Activated T-cell treated with anti-CD3 and anti-CD28 coated beads, Interleukin-2, amount 50 U/mL, for 24 hours (primary cell): ENCODE data around the gene INO80C.

ENCODE experiments used
- DNase-seq: peaks from one replicate; pipeline ENCODE4 v3.0.0-alpha.2; 2020
- H3K27ac Mint-ChIP-seq: 2 replicates; pipeline ENCODE4 v1.8.0; 2020; ENCODE audit warnings: mild to moderate bottlenecking, mixed read lengths
- H3K27me3 Mint-ChIP-seq: 2 replicates; pipeline ENCODE4 v1.8.0; 2020; ENCODE audit warnings: mixed read lengths
- H3K36me3 Mint-ChIP-seq: 2 replicates; pipeline ENCODE4 v1.8.0; 2020; ENCODE audit warnings: low read depth, mixed read lengths
- H3K4me1 Mint-ChIP-seq: 2 replicates; pipeline ENCODE4 v1.8.0; 2020; ENCODE audit warnings: low read depth, mixed read lengths
- H3K4me3 Mint-ChIP-seq: 2 replicates; pipeline ENCODE4 v1.8.0; 2020; ENCODE audit warnings: mild to moderate bottlenecking, moderate library complexity, mixed read lengths
- H3K9me3 Mint-ChIP-seq: 2 replicates; pipeline ENCODE4 v1.8.0; 2020; ENCODE audit warnings: mixed read lengths

INO80C gene

GRCh38 chr18:35444636-35445035, 53.1 kb downstream of the INO80C start:
- no peak overlapping the region for H3K27ac Mint-ChIP-seq
- DNase-seq: no peak
- H3K9me3 Mint-ChIP-seq: no peaks in the 10 kb centered on the region
- H3K36me3 Mint-ChIP-seq: no peaks in the 10 kb centered on the region
- H3K27me3 Mint-ChIP-seq: peaks cover 5% of the 10 kb centered on the region
- H3K4me1 Mint-ChIP-seq: no peaks in the 10 kb centered on the region
- no peak overlapping the region for H3K4me3 Mint-ChIP-seq

- H3K9me3 Mint-ChIP-seq: no peaks in the 10 kb centered on the region
- H3K27ac Mint-ChIP-seq: no peak overlapping the region
Observed at GRCh38 chr18:35443847-35444246, 53.9 kb downstream of the INO80C start.

GRCh38 chr18:35443434-35443833, 54.3 kb downstream of the INO80C start:
- no peaks in the 10 kb centered on the region for H3K9me3 Mint-ChIP-seq
- H3K4me3 Mint-ChIP-seq: no peak overlapping the region
- DNase-seq: no peak
- H3K27ac Mint-ChIP-seq: no peak overlapping the region
- no peaks in the 10 kb centered on the region for H3K4me1 Mint-ChIP-seq
- H3K27me3 Mint-ChIP-seq: peaks cover 5% of the 10 kb centered on the region
- H3K36me3 Mint-ChIP-seq: no peaks in the 10 kb centered on the region

More at GRCh38 chr18:35443847-35444246, 53.9 kb downstream of the INO80C start:
- peaks cover 5% of the 10 kb centered on the region for H3K27me3 Mint-ChIP-seq
- H3K36me3 Mint-ChIP-seq: no peaks in the 10 kb centered on the region
- no peak overlapping the region for H3K4me3 Mint-ChIP-seq
- no peak for DNase-seq
- no peaks in the 10 kb centered on the region for H3K4me1 Mint-ChIP-seq

- no peak for DNase-seq
- peaks cover 8% of the 10 kb centered on the region for H3K27me3 Mint-ChIP-seq
- H3K9me3 Mint-ChIP-seq: no peaks in the 10 kb centered on the region
- H3K36me3 Mint-ChIP-seq: no peaks in the 10 kb centered on the region
- no peak overlapping the region for H3K4me3 Mint-ChIP-seq
- H3K27ac Mint-ChIP-seq: no peak overlapping the region
- no peaks in the 10 kb centered on the region for H3K4me1 Mint-ChIP-seq
Observed at GRCh38 chr18:35442701-35443100, 55.1 kb downstream of the INO80C start.

GRCh38 chr18:35441857-35442595, 55.7 kb downstream of the INO80C start:
- H3K27ac Mint-ChIP-seq: no peak overlapping the region
- H3K4me3 Mint-ChIP-seq: no peak overlapping the region
- H3K9me3 Mint-ChIP-seq: no peaks in the 10 kb centered on the region
- H3K4me1 Mint-ChIP-seq: no peaks in the 10 kb centered on the region
- DNase-seq: no peak
- peaks cover 8% of the 10 kb centered on the region for H3K27me3 Mint-ChIP-seq
- H3K36me3 Mint-ChIP-seq: no peaks in the 10 kb centered on the region

GRCh38 chr18:35438480-35439234, 59.1 kb downstream of the INO80C start:
- H3K27ac Mint-ChIP-seq: no peak overlapping the region
- no peak for DNase-seq
- H3K4me3 Mint-ChIP-seq: no peak overlapping the region
- no peaks in the 10 kb centered on the region for H3K4me1 Mint-ChIP-seq
- H3K36me3 Mint-ChIP-seq: no peaks in the 10 kb centered on the region
- H3K9me3 Mint-ChIP-seq: peaks cover 7% of the 10 kb centered on the region
- peaks cover 11% of the 10 kb centered on the region for H3K27me3 Mint-ChIP-seq

GRCh38 chr18:35437836-35438235, 59.9 kb downstream of the INO80C start:
- Mint-ChIP-seq H3K9me3 (peaks cover 7% of the 10 kb centered on the region), H3K4me3 (no peak overlapping the region), H3K4me1 (no peaks in the 10 kb centered on the region), H3K27ac (no peak overlapping the region), H3K36me3 (no peaks in the 10 kb centered on the region), H3K27me3 (peaks cover 11% of the 10 kb centered on the region)
- no peak for DNase-seq

GRCh38 chr18:35436076-35436649, 61.6 kb downstream of the INO80C start:
- peaks cover 6% of the 10 kb centered on the region for H3K27me3 Mint-ChIP-seq
- H3K36me3 Mint-ChIP-seq: no peaks in the 10 kb centered on the region
- H3K4me3 Mint-ChIP-seq: no peak overlapping the region
- H3K9me3 Mint-ChIP-seq: peaks cover 7% of the 10 kb centered on the region
- no peak overlapping the region for H3K27ac Mint-ChIP-seq
- DNase-seq: no peak
- H3K4me1 Mint-ChIP-seq: no peaks in the 10 kb centered on the region

- Mint-ChIP-seq H3K4me3 (no peak overlapping the region), H3K9me3 (peaks cover 7% of the 10 kb centered on the region), H3K4me1 (no peaks in the 10 kb centered on the region), H3K36me3 (no peaks in the 10 kb centered on the region), H3K27ac (no peak overlapping the region), H3K27me3 (peaks cover 6% of the 10 kb centered on the region)
- DNase-seq: no peak
Observed at GRCh38 chr18:35435401-35435800, 62.4 kb downstream of the INO80C start.

- no peak for DNase-seq
- Mint-ChIP-seq H3K36me3 (no peaks in the 10 kb centered on the region), H3K4me3 (no peak overlapping the region), H3K27ac (no peak overlapping the region), H3K4me1 (no peaks in the 10 kb centered on the region), H3K9me3 (peaks cover 7% of the 10 kb centered on the region), H3K27me3 (peaks cover 3% of the 10 kb centered on the region)
Observed at GRCh38 chr18:35432565-35433001, 65.2 kb downstream of the INO80C start.

GRCh38 chr18:35431374-35431741, 66.4 kb downstream of the INO80C start:
- H3K4me1 Mint-ChIP-seq: no peaks in the 10 kb centered on the region
- H3K4me3 Mint-ChIP-seq: no peak overlapping the region
- no peaks in the 10 kb centered on the region for H3K36me3 Mint-ChIP-seq
- no peak overlapping the region for H3K27ac Mint-ChIP-seq
- peaks cover 3% of the 10 kb centered on the region for H3K27me3 Mint-ChIP-seq
- peaks cover 7% of the 10 kb centered on the region for H3K9me3 Mint-ChIP-seq
- no peak for DNase-seq

GRCh38 chr18:35430721-35431373, 66.9 kb downstream of the INO80C start:
- no peak overlapping the region for H3K27ac Mint-ChIP-seq
- H3K4me1 Mint-ChIP-seq: no peaks in the 10 kb centered on the region
- H3K4me3 Mint-ChIP-seq: no peak overlapping the region
- H3K9me3 Mint-ChIP-seq: peaks cover 7% of the 10 kb centered on the region
- no peaks in the 10 kb centered on the region for H3K36me3 Mint-ChIP-seq
- DNase-seq: no peak
- peaks cover 3% of the 10 kb centered on the region for H3K27me3 Mint-ChIP-seq

- Mint-ChIP-seq H3K27ac (no peak overlapping the region), H3K4me3 (no peak overlapping the region), H3K36me3 (no peaks in the 10 kb centered on the region), H3K9me3 (no peaks in the 10 kb centered on the region), H3K4me1 (no peaks in the 10 kb centered on the region), H3K27me3 (no peaks in the 10 kb centered on the region)
- DNase-seq: no peak
Observed at GRCh38 chr18:35426786-35427185, 71.0 kb downstream of the INO80C start.

GRCh38 chr18:35424356-35424755, 73.4 kb downstream of the INO80C start:
- no peak overlapping the region for H3K27ac Mint-ChIP-seq
- no peaks in the 10 kb centered on the region for H3K4me1 Mint-ChIP-seq
- no peak for DNase-seq
- no peaks in the 10 kb centered on the region for H3K27me3 Mint-ChIP-seq
- no peak overlapping the region for H3K4me3 Mint-ChIP-seq
- no peaks in the 10 kb centered on the region for H3K9me3 Mint-ChIP-seq
- H3K36me3 Mint-ChIP-seq: no peaks in the 10 kb centered on the region
